Trophoblast cell (in vitro differentiated cells and primary cell): ENCODE measurements around the gene TACSTD2.

ENCODE experiments used
- DNase-seq, 2 donors: peaks; one replicate each; pipeline ENCODE4 v3.0.0-alpha.2; 2016
- H2AFZ ChIP-seq: 2 replicates; pipeline ENCODE4 v1.6.1; 2013; ENCODE audit warnings: low read length, moderate library complexity, mild to moderate bottlenecking; ENCODE audit not compliant: insufficient read depth, poor library complexity
- H2AK5ac ChIP-seq: 2 replicates; pipeline ENCODE4 v1.6.1; 2013; ENCODE audit warnings: mild to moderate bottlenecking, low read length
- H2BK120ac ChIP-seq: 2 replicates; pipeline ENCODE4 v1.6.1; 2013; ENCODE audit warnings: low read length, mild to moderate bottlenecking, moderate library complexity; ENCODE audit not compliant: insufficient read depth, poor library complexity
- H2BK12ac ChIP-seq: 2 replicates; pipeline ENCODE4 v1.6.1; 2013; ENCODE audit warnings: mild to moderate bottlenecking, low read length, moderate library complexity
- H2BK5ac ChIP-seq: 2 replicates; pipeline ENCODE4 v1.6.1; 2013; ENCODE audit warnings: low read length, low read depth, moderate library complexity, mild to moderate bottlenecking; ENCODE audit not compliant: poor library complexity
- H3K14ac ChIP-seq: 2 replicates; pipeline ENCODE4 v1.6.1; 2013; ENCODE audit warnings: mild to moderate bottlenecking, low read length
- H3K18ac ChIP-seq: 2 replicates; pipeline ENCODE4 v1.6.1; 2013; ENCODE audit warnings: mild to moderate bottlenecking, low read length
- H3K23ac ChIP-seq: 2 replicates; pipeline ENCODE4 v1.6.1; 2013; ENCODE audit warnings: low read length
- H3K27ac ChIP-seq: 2 replicates; pipeline ENCODE4 v1.5.1; 2013; ENCODE audit warnings: low read depth, mild to moderate bottlenecking, inconsistent platforms, low read length, moderate library complexity
- H3K27me3 ChIP-seq: 2 replicates; pipeline ENCODE4 v1.6.1; 2013; ENCODE audit warnings: inconsistent platforms, mild to moderate bottlenecking, low read length, moderate library complexity; ENCODE audit not compliant: insufficient read depth
- H3K36me3 ChIP-seq, 2 experiments: 1 replicate in 1 of 2; 2 replicates in 1 of 2; pipeline ENCODE4 v1.6.1; 2013; ENCODE audit warnings: low read length in 2 of 2, mild to moderate bottlenecking in 2 of 2, moderate library complexity in 1 of 2; ENCODE audit not compliant: insufficient read depth in 2 of 2, control insufficient read depth in 1 of 2
- H3K4ac ChIP-seq: 2 replicates; pipeline ENCODE4 v1.6.1; 2013; ENCODE audit warnings: low read depth, mild to moderate bottlenecking, low read length, moderate library complexity
- H3K4me1 ChIP-seq, 2 experiments: 1 replicate in 1 of 2; 2 replicates in 1 of 2; pipeline ENCODE4 v1.6.1; 2013; ENCODE audit warnings: low read length in 2 of 2, mild to moderate bottlenecking in 2 of 2, moderate library complexity in 1 of 2; ENCODE audit not compliant: insufficient read depth in 2 of 2, control insufficient read depth in 1 of 2
- H3K4me2 ChIP-seq: 2 replicates; pipeline ENCODE4 v1.6.1; 2013; ENCODE audit warnings: inconsistent platforms, mild to moderate bottlenecking, low read length, moderate library complexity
- H3K4me3 ChIP-seq: 2 replicates; pipeline ENCODE4 v1.5.1; 2013; ENCODE audit warnings: mild to moderate bottlenecking, low read depth, low read length, inconsistent platforms
- H3K79me1 ChIP-seq: one replicate; pipeline ENCODE4 v1.6.1; 2013; ENCODE audit warnings: low read length
- H3K79me2 ChIP-seq: 2 replicates; pipeline ENCODE4 v1.6.1; 2013; ENCODE audit warnings: low read length, mild to moderate bottlenecking; ENCODE audit not compliant: control insufficient read depth, insufficient read depth, poor library complexity
- H3K9ac ChIP-seq: 2 replicates; pipeline ENCODE4 v1.6.1; 2013; ENCODE audit warnings: mild to moderate bottlenecking, low read length
- H3K9me3 ChIP-seq: 2 replicates; pipeline ENCODE4 v1.6.1; 2013; ENCODE audit warnings: low read depth, mild to moderate bottlenecking, control low read depth, inconsistent platforms, low read length; ENCODE audit not compliant: insufficient read depth
- H4K12ac ChIP-seq: 2 replicates; pipeline ENCODE4 v1.6.1; 2013; ENCODE audit warnings: low read depth, mild to moderate bottlenecking, low read length, moderate library complexity
- H4K8ac ChIP-seq: 2 replicates; pipeline ENCODE4 v1.6.1; 2013; ENCODE audit warnings: low read depth, mild to moderate bottlenecking, low read length, moderate library complexity
- H4K91ac ChIP-seq: one replicate; pipeline ENCODE4 v1.6.1; 2013; ENCODE audit warnings: low read depth, mild to moderate bottlenecking, low read length, moderate library complexity
- WGBS: extraction: QIAGEN DNeasy Blood & Tissue Kit; methylation state at CpG from one replicate; pipeline ENCODE4 v1.1.7; 2013; ENCODE audit warnings: missing lambda C conversion rate; ENCODE audit not compliant: insufficient read length, insufficient coverage; ENCODE audit errors: extremely low coverage; 5-methylcytosine and 5-hydroxymethylcytosine counted together

TACSTD2 gene

DNA sequence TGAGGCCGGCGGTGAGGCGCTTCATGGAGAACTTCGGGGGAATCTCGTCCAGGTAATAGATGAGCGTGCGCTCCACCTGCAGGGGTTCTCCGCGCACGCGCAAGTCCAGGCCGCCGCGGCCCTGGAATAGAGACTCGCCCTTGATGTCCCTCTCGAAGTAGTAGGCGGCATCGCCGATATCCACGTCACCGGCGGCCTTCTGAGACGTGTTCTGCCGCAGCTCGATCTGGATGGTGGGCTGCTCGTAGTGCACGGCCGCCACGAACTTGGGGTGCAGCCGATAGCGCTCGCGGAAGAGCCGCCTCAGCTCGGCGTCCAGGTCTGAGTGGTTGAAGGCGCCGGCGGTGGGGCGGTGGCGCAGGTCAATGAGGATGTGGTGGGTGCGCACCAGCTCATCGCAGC lies 726 bp downstream of the TACSTD2 start:
- Histone ChIP-seq H3K4me2 (peak overlapping the region; percentile 68), H4K91ac (peak overlapping the region; percentile 75), H3K23ac (no peak overlapping the region), H3K36me3 (no peaks in the 10 kb centered on the region), H4K8ac (peak overlapping the region; percentile 75), H3K79me1 (peaks cover 9% of the 10 kb centered on the region), H4K12ac (no peak overlapping the region), H2AK5ac (no peak overlapping the region), H2BK120ac (no peak overlapping the region), H3K9ac (no peak overlapping the region), H2BK5ac (no peak overlapping the region), H3K14ac (peak overlapping the region; percentile 78), H3K4me1 (peaks cover 9 to 10% of the 10 kb centered on the region in 2 experiments), H3K18ac (peak overlapping the region; percentile 86), H3K79me2 (peaks cover 3% of the 10 kb centered on the region), H3K9me3 (peaks cover 5% of the 10 kb centered on the region), H3K27me3 (no peaks in the 10 kb centered on the region), H2AFZ (peak overlapping the region; percentile 68), H3K4ac (no peak overlapping the region), H3K4me3 (no peak overlapping the region), H2BK12ac (no peak overlapping the region), H3K27ac (no peak overlapping the region)
- WGBS: no CpG with 5 or more reads among the region's 43 CpGs
- no peak for DNase-seq

DNA sequence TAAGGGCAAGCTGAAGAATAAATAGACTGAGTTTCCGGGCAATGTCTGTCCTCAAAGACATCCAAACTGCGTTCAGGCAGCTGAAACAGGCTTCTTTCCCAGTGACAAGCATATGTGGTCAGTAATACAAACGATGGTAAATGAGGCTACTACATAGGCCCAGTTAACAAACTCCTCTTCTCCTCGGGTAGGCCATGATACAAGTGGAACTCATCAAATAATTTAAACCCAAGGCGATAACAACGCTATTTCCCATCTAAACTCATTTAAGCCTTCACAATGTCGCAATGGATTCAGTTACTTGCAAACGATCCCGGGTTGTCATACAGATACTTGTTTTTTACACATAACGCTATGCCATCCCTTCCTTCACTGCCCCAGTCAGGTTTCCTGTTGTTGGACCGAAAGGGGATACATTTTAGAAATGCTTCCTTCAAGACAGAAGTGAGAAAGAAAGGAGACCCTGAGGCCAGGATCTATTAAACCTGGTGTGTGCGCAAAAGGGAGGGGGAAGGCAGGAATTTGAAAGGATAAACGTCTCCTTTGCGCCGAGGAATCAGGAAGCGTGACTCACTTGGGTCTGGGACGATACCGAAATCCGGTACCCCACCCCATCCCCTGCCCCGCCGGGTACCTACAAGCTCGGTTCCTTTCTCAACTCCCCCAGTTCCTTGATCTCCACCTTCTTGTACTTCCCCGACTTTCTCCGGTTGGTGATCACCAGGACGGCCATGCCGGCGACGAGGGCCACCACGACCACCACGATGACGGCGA lies 1.3 kb downstream of the TACSTD2 start:
- no CpG with 5 or more reads among the region's 32 CpGs for WGBS
- Histone ChIP-seq H3K18ac (no peak overlapping the region), H3K4me2 (peak overlapping the region; percentile 37), H3K79me2 (peaks cover 3% of the 10 kb centered on the region), H3K23ac (no peak overlapping the region), H3K9ac (no peak overlapping the region), H4K12ac (no peak overlapping the region), H2BK12ac (no peak overlapping the region), H3K79me1 (peaks cover 9% of the 10 kb centered on the region), H3K14ac (no peak overlapping the region), H3K4me3 (no peak overlapping the region), H4K8ac (no peak overlapping the region), H2AFZ (no peak overlapping the region), H3K36me3 (no peaks in the 10 kb centered on the region), H3K4me1 (peaks cover 9 to 10% of the 10 kb centered on the region in 2 experiments), H4K91ac (no peak overlapping the region), H2AK5ac (no peak overlapping the region), H2BK120ac (no peak overlapping the region), H3K27ac (no peak overlapping the region), H2BK5ac (no peak overlapping the region), H3K4ac (no peak overlapping the region), H3K9me3 (peaks cover 5% of the 10 kb centered on the region), H3K27me3 (no peaks in the 10 kb centered on the region)
- DNase-seq: no peak

DNA sequence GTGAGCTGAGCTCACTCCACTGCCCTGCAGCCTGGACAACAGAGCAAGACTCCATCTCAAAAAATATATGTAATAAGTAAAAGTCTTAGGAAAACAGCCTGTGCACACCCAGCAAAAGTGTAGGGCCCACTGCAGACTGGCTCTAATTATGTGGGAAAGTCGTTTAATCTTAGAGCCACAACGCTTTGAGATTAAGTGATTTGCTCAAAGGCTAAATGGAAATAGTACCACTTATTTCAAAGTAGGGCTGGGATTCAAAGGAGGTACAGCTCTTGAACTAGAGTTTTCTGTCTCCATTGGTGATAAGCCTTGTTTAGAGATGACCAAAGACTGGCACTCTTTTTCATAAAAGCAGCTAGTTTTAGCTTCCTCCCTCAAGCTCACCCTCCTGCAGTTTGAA lies 2.2 kb downstream of the TACSTD2 start:
- Histone ChIP-seq H3K9ac (no peak overlapping the region), H3K4me2 (no peak overlapping the region), H2AFZ (no peak overlapping the region), H4K8ac (no peak overlapping the region), H2AK5ac (no peak overlapping the region), H3K79me1 (peaks cover 9% of the 10 kb centered on the region), H2BK120ac (no peak overlapping the region), H3K79me2 (peaks cover 3% of the 10 kb centered on the region), H3K4ac (no peak overlapping the region), H3K14ac (no peak overlapping the region), H4K12ac (no peak overlapping the region), H3K36me3 (no peaks in the 10 kb centered on the region), H2BK5ac (no peak overlapping the region), H3K9me3 (peaks cover 5% of the 10 kb centered on the region), H2BK12ac (no peak overlapping the region), H3K4me1 (peaks cover 9 to 10% of the 10 kb centered on the region in 2 experiments), H3K27ac (no peak overlapping the region), H3K27me3 (no peaks in the 10 kb centered on the region), H4K91ac (no peak overlapping the region), H3K4me3 (no peak overlapping the region), H3K23ac (no peak overlapping the region), H3K18ac (no peak overlapping the region)
- no peak for DNase-seq
- no CpG with 5 or more reads among the region's 2 CpGs for WGBS

DNA sequence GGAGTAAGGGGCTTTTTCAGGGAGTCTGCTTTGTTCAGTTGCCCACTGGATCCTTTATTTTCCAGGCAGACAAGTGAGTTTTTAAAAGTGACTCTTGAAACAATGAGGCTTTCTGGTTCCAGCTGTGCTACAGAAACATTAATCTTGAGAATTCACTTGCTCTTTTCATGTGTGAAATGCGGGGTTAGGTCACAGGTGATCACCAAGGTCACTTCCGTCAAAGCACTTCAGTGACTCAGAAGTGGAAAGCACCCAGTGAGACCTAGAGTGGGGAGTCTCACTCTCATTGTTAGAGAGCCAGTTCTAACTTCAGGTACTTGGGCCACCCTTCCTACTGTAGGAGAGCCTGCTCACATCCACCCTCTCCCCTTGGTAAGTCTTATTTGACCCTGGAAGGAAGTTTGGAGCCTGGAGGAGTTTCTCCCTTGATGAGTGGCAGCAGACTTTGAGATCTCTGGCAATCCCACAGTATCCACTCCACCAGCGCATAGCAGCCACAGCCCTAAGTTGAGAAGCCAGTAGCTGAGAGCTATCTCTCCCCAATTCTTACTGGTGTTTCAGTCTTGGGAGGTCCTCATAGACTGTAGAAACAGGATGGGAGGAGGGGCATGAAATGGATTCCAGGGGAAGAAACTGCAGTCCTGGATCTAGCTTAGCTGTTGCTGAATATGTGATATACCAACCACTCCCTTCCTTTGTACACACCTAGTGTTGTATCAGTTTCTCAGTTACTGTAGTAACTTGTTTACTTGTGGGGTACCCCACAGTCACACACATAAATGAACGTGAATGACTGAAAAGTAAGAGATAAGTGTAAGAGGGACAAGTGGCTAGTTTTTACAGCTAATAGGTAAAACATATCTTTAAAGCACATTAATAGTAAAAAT lies 3.1 kb downstream of the TACSTD2 start:
- peaks cover 3% of the 10 kb centered on the region for H3K79me2 ChIP-seq
- no peak overlapping the region for H3K4ac ChIP-seq
- H3K4me3 ChIP-seq: no peak overlapping the region
- no peaks in the 10 kb centered on the region for H3K36me3 ChIP-seq
- H3K4me2 ChIP-seq: no peak overlapping the region
- peaks cover 9 to 10% of the 10 kb centered on the region in 2 experiments for H3K4me1 ChIP-seq
- no peak overlapping the region for H3K9ac ChIP-seq
- H4K91ac ChIP-seq: no peak overlapping the region
- no peak overlapping the region for H2AK5ac ChIP-seq
- H3K23ac ChIP-seq: no peak overlapping the region
- no peaks in the 10 kb centered on the region for H3K27me3 ChIP-seq
- no peak overlapping the region for H4K8ac ChIP-seq
- no peak overlapping the region for H2BK12ac ChIP-seq
- H2AFZ ChIP-seq: no peak overlapping the region
- no peak overlapping the region for H3K27ac ChIP-seq
- no peak for DNase-seq
- no peak overlapping the region for H2BK120ac ChIP-seq
- no CpG with 5 or more reads among the region's 4 CpGs for WGBS
- H3K79me1 ChIP-seq: peaks cover 9% of the 10 kb centered on the region
- no peak overlapping the region for H3K18ac ChIP-seq
- no peak overlapping the region for H3K14ac ChIP-seq
- no peak overlapping the region for H2BK5ac ChIP-seq
- peaks cover 5% of the 10 kb centered on the region for H3K9me3 ChIP-seq
- no peak overlapping the region for H4K12ac ChIP-seq
